GM19193 (cell line): Measurements from ENCODE around the gene NPW.

Experiments
- POLR2A ChIP-seq: IDR thresholded peaks from 4 replicates; pipeline ENCODE4 v1.6.1; 2011; ENCODE audit not compliant: insufficient read depth, insufficient read length; ENCODE audit errors: extremely low read depth

The NPW gene

GRCh38 chr16:2042171-2042985 lies 22.8 kb downstream of the NPW start:
- no peak for TF ChIP-seq POLR2A

DNA sequence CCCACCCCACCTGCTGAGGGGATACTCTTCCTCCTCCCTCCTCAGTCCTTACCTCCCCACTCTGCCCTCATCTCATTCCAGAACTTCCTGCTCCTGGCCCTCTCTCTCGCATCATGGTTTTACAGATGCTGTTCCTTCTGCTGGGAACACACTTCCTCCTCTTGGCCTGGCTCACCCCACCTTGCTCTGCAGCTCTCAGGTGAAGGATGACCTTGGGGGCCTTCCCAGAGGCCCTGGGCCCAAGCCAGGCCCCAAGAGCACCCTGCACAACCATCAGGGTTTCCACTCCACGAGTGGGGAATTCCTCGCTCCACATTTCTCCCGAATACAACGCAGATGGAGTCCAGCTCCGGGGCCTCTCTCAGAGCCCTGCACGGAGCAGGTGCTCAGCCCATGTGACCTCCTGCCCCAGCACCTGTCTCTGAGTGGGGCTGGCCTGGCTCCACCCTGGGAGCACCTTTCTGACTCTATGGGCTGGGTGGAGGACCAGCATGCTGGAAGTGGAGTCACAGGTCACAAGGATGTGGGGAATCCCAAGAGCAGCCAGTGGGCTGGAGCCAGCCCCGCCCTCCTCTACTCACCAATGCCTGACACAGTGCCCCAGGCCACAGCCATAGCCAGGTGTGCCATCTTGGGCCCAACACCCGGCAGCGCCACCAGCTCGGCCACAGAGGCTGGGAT lies 23.5 kb downstream of the NPW start:
- no peak for TF ChIP-seq POLR2A

DNA sequence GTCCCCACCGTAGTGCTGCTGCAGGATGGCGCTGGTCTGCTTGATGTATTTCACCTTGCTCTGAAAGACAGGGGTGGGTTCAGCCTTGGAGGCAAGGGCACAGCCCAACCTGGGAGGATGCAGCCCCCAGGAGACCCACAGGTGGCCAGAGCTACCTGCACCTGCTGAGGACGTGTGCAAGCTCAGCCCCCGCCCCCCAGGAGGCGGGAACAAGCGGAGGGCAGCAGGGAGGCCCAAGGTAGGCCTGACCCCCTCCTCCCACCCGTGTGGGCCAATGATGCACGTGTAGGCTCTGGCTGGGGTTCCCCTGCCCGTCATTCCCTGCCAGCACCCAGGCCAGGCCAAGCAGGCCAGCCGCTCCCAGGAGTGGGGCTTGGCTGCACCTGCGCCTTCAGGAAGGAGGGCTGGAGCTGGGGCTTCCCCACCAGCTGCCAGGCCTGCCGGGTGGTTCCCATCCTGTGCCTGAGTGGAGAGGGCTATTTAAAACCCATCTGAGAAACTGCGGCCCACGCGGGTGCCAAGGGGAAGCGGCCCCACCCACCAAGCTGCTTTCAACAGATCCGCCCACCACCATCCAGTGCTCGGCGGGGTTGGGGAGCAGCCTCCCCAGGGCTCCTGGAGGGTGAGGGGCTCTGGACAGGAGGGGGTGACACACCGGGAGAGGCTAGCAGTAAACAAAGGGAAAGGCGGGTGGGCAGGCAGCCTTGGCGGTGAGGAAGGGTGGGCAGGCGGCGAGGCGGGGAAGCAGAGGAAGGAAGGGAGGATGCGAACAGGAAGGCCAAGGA lies 24.3 kb downstream of the NPW start:
- no peak for TF ChIP-seq POLR2A

DNA sequence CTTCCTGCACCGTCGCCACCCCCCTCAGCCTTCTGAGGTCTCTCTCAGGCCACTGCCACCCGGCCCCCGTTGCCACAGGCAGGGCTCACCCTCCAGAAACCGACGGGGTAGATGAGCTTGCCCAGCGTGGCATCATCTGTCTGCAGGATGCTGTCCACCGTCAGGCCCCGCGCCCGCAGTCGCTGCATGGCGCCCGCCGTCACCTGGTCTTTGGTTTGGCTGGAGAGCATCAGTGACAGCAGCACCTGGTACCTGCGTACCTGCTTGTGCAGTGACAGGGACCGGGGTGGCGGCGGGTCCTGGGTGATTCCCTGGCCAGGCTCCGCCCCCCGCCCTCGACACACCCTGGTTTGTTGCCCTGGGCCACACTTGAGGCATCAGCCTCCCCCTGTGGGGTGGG lies 25.0 kb downstream of the NPW start:
- no peak for TF ChIP-seq POLR2A

- no peak for TF ChIP-seq POLR2A
Observed at GRCh38 chr16:2045965-2046892, 26.6 kb downstream of the NPW start.

DNA sequence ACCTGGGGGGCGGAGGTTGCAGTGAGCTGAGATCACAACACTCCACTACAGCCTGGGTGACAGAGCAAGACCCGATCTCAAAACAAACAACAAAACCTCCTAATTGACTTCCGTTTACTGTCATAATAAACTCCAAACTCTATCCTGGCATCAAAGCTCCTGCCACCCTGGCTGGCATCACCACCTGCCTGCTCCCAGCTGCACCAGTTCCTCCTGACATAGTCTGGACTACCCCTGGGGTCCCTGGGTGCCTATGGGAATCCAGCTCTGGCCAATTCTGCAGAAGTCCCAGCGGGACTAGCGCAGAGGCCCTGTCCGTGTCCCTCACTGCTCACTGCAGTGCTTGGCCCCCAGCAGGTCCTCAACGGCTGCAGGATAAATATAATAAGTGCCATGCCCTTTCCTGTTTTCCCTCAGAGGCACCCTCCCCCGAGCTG lies 27.3 kb downstream of the NPW start:
- TF ChIP-seq POLR2A: no peak

DNA sequence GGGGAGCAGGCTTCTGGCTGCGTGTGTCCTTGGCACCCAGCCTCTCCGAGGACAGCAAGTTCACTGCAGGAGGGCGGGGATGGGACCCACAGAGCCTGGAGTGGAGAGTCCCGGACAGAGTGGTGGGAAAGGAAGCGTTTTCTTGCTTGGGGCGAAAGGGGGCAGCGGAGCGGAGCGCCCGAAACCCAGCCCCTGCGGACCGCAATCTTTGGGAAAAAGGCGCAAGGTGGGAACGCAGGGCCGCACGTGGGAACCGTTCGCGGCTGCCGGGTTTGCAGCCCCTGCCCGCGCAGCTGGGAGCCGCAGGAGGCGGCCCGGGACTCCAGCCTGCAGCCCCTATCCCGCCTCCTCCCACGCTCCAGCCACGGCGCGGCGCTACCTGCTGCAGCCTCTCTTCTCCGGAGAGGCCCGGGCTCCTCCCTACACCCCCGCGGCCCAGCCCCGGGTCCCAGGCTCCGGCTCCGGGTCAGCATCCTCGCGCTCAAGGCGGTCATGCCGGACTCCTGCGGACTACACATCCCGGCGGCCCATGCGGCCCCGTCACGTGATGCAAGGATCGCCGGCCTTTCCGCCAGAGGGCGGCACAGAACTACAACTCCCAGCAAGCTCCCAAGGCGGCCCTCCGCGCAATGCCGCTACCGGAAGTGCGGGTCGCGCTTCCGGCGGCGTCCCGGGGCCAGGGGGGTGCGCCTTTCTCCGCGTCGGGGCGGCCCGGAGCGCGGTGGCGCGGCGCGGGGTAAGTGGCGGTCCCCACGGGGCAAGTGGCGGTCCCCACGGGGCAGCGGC lies 27.9 kb downstream of the NPW start, which contains the start of the genes NTHL1 and TSC2:
NTHL1 (minus strand) TSS at position 505 of the 786 bp plus-strand sequence; CDS start at position 494, 11 bp downstream.
TSC2 (plus strand) TSS at position 656 of the 786 bp plus-strand sequence. CDS start 631 bp downstream, outside the sequence.
- TF ChIP-seq POLR2A: peak; percentile 81

DNA sequence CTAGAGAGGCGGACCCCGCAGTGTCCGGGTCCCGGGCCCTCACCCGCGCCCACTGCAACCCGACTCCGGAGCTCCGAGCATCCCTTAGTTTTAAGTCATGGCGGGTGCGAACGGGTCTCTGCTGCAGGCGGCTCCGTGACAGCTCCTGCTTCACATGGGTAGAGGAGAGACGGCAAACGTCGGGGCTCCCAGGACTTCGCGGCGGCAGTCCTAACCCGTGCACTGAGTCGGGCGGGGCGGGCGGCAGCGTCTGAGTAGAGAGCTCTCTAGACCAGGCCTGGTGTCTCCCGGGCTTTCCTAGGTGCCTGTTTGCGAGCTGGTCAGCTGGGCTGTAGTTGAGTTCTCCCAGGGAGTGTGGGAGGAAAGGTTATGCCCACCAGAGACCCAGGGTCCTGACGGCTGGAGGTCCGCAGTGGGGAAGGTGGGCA lies 28.5 kb downstream of the NPW start:
- TF ChIP-seq POLR2A: no peak

DNA sequence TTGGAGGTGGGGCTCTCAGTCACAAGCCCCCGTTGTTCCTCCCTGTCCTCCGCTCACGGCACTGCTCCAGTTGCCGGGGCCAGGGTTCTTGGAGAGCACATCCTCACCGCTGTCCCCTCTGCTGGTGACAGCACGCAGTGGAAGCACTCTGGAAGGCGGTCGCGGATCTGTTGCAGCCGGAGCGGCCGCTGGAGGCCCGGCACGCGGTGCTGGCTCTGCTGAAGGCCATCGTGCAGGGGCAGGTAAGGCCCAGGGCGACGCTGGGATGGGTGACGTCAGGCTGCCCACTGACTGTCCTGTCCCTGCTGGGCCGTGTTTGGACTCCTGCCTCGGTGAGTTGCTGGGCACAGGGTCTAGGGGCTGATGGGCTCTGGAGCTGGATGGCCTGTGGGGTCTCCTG lies 33.6 kb downstream of the NPW start:
- TF ChIP-seq POLR2A: no peak

GRCh38 chr16:2053897-2054296 lies 34.3 kb downstream of the NPW start:
- TF ChIP-seq POLR2A: no peak

- TF ChIP-seq POLR2A: no peak
Observed at GRCh38 chr16:2054543-2055245, 35.1 kb downstream of the NPW start.

DNA sequence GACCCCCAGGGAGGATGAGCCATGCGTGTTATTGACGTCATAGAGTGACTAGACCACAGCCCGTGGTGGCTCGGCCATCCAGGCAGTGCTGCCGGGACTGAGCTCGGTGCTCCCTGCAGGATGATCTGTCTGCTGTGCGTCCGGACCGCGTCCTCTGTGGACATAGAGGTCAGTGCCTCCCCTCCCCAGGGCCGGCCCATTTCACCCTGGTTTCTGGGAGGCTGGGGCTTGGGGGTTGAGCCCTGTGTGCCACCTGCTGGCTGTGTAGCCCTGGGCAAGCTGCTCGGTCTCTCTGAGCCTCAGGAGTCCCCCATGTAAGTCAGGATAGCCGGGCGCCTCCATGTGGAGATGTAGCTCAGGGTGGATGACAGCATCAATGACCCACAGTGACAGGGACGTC lies 36.5 kb downstream of the NPW start:
- no peak for TF ChIP-seq POLR2A
